ENCODE data around the gene PTCRA.
A peak's percentile ranks its signal among the peaks of the same experiment; 100 is the strongest.
"Not testable (repeated sequence)": the region's sequence is repeated elsewhere in the genome, so short reads cannot be mapped to it uniquely, and the experiment has no call there.

Gene PTCRA

GRCh38 chr6:42915732-42916131, at the start of gene PTCRA:
Gene PTCRA (plus strand): TSS chr6:42916053. CDS start chr6:42916070, 17 bp downstream.
- no peak for DNase-seq (ENCODE audit: low spot score)

GRCh38 chr6:42870145-42870936, 45.5 kb upstream of the PTCRA start:
- no peak for DNase-seq (ENCODE audit: low spot score)

- DNase-seq (ENCODE audit: low spot score), result no peak
Measured at GRCh38 chr6:42871711-42872110, 44.1 kb upstream of the PTCRA start.

- no peak for DNase-seq (ENCODE audit: low spot score)
Measured at GRCh38 chr6:42873313-42873712, 42.5 kb upstream of the PTCRA start.

GRCh38 chr6:42877695-42878094, 38.2 kb upstream of the PTCRA start:
- no peak for DNase-seq (ENCODE audit: low spot score)

GRCh38 chr6:42879372-42880239, 36.2 kb upstream of the PTCRA start, which contains the start of gene RPL7L1:
Gene RPL7L1 (plus strand): TSS chr6:42879616. CDS start chr6:42879911, 295 bp downstream.
- DNase-seq (ENCODE audit: low spot score), result peak; percentile 95

- DNase-seq (ENCODE audit: low spot score), result not testable (repeated sequence)
Measured at GRCh38 chr6:42880240-42880817, 35.5 kb upstream of the PTCRA start.

- DNase-seq (ENCODE audit: low spot score), result not testable (repeated sequence)
Measured at GRCh38 chr6:42880871-42881270, 35.0 kb upstream of the PTCRA start.

- no peak for DNase-seq (ENCODE audit: low spot score)
Measured at GRCh38 chr6:42885702-42886101, 30.2 kb upstream of the PTCRA start.

- DNase-seq (ENCODE audit: low spot score), result not testable (repeated sequence)
Measured at GRCh38 chr6:42888201-42888600, 27.7 kb upstream of the PTCRA start.

- DNase-seq (ENCODE audit: low spot score), result no peak
Measured at GRCh38 chr6:42889815-42890214, 26.0 kb upstream of the PTCRA start.

- peak; percentile 94 for DNase-seq (ENCODE audit: low spot score)
Measured at GRCh38 chr6:42890311-42891198, 25.3 kb upstream of the PTCRA start.

- DNase-seq (ENCODE audit: low spot score), result no peak
Measured at GRCh38 chr6:42891199-42891722, 24.6 kb upstream of the PTCRA start.

- DNase-seq (ENCODE audit: low spot score), result not testable (repeated sequence)
Measured at GRCh38 chr6:42894041-42894828, 21.6 kb upstream of the PTCRA start.

- DNase-seq (ENCODE audit: low spot score), result no peak
Measured at GRCh38 chr6:42896178-42896719, 19.6 kb upstream of the PTCRA start.

- peak; percentile 64 for DNase-seq (ENCODE audit: low spot score)
Measured at GRCh38 chr6:42898891-42899361, 16.9 kb upstream of the PTCRA start.

- no peak for DNase-seq (ENCODE audit: low spot score)
Measured at GRCh38 chr6:42899871-42900270, 16.0 kb upstream of the PTCRA start.

GRCh38 chr6:42901538-42901957, 14.3 kb upstream of the PTCRA start:
- peak; percentile 77 for DNase-seq (ENCODE audit: low spot score)

GRCh38 chr6:42902429-42903263, 13.2 kb upstream of the PTCRA start:
- not testable (repeated sequence) for DNase-seq (ENCODE audit: low spot score)

Measured in putamen (tissue), 1 donor.